Lower leg skin (tissue), 3 donors: ENCODE data around the gene WDR33.

Experiments
- CTCF ChIP-seq, 3 donors: fragments of 450-650 bp; IDR thresholded peaks; one replicate each; pipeline ENCODE4 v1.5.1; 2016; ENCODE audit warnings: antibody characterized with exemption in 3 of 3, mild to moderate bottlenecking in 3 of 3, moderate library complexity in 2 of 3
- POLR2A ChIP-seq, 2 donors: fragments of 450-650 bp; IDR thresholded peaks; one replicate each; pipeline ENCODE4 v1.6.1; 2016 to 2017; ENCODE audit warnings: antibody characterized with exemption in 2 of 2, mild to moderate bottlenecking in 1 of 2, moderate library complexity in 1 of 2

- no peak for TF ChIP-seq CTCF (IDR thresholded peaks at IDR 0.05)
- no peak for TF ChIP-seq POLR2A (IDR thresholded peaks at IDR 0.05)
Observed at GRCh38 chr2:127754186-127754585, 56.8 kb downstream of the WDR33 start.
